A549 treated with CpdA at 1 μM for 4 hours (cell line): ENCODE measurements around the gene DNAJB7. TPM values are rescaled to one million over a fixed set of nuclear protein-coding genes. Genes with fewer than 3 reads are reported as not detected.

ENCODE experiments used
- total RNA-seq: library from RNA; stranded (reverse); fragments of 200-300 nt; extraction: Qiagen RNA extraction; gene quantifications from 5 replicates; pipeline ENCODE4 v1.2.3, GENCODE V29; 2022; ENCODE audit warnings: low read depth

DNAJB7 gene
- total RNA-seq = not detected in 5 replicates

DNA sequence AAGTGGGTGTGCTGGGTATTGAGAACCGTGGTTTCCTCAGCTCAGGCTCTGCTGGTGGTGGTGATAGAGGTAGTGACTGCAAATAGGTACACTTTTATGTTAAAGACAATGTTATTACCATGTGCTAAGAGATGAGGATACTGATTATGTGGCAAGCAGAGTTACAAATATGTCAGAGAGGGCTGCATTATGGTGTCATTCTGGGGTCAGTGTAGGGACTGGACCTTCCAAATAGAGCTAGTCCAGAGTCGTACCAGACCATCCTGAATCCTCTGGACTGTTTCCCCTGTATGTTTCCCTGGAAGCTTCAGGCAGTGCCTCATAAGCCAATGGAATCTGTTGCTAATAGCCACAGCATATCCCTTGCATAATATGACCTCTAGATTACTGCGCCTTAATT is at the start of gene DNAJB7:
Gene DNAJB7 (minus strand): TSS at position 101 of the 400 bp plus-strand sequence. CDS start 119 bp downstream, outside the sequence.

DNA sequence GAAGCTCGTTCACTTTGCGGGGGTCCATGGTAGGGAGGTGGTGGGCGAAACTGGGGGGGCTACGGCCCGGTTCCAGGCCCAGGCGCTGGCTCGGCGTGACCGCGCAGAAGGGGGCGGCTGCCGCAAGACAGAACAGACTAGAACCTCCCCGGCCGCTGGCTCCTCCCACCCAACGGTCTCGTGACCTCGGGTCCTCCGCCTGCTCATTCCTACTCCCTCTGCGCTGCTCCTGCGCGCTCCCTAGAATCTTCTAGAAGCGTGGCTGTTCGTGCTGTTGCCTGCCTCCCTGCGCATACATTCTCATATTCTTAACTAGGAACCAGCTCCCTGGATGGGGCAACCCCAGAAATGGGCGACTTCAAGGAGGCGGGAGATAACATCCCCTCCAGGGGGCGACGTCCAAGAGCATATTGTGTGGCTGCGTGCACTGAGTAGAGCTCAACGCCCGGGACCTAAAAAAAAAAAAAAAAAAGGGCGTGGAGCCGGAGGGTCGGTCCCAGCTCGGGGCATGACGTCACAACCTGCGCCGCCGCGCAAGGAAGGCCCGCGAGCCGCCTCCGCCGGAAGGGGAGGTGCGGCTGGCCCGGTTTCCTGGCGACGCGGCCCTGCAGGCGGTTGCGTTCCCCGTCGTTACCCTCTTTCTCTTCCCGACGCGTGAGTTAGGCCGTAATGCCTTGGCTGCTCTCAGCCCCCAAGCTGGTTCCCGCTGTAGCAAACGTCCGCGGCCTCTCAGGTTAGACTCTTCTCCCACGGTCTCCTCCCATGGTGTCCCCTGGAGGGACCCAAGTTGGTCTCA is 5.2 kb downstream of the DNAJB7 start, which contains the start of the genes ST13 and XPNPEP3:
Gene ST13 (minus strand): TSS at position 127 of the 796 bp plus-strand sequence. CDS start 99 bp downstream, at position 28.
Gene XPNPEP3 (plus strand): TSS at position 636 of the 796 bp plus-strand sequence. CDS start 34 bp downstream, at position 670.

DNA sequence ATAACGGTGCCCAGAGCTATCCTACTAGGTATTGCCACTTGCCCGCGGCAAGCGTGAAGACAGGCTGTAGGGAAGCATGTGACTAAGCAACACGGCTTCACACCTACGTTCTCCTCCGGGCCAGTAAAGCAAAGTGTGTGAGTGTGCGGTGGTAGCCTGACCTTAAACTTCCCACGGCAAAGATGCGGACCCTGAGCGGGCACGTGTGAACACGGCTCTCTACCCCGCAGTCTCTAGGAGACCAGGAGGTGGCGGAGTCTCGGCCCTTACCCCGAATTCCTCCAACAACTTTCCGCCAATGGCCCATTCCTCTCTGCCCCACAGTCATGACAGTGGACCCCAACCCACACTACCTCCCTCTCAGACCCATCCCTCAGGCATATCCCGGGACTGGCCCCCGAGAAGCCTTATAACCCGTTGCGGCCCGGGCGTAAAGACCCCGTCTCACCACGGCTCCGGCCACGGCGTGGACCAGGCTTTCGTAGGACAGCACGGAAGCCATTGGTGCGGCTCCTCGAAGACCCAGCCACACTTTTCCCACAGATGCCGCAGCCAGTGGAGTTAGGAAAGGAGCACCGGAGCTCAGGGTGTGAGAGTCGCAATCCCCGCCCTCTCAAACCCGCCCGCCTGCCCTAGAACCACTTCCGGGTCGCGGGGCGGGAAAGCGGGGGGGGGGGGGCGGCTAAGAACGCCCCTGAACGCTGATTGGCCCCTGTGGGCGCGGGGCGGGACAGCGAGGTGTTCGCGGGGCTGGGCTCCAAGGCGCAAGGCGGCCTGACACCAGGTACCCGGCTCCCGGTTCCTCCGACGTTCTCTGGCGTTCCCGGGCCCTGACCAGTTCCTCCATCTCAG is 42.9 kb downstream of the DNAJB7 start, which contains the start of gene SLC25A17:
Gene SLC25A17 (minus strand): TSS at position 600 of the 852 bp plus-strand sequence. CDS start 98 bp downstream, at position 502.

Other genes starting within 250 kb of the DNAJB7 start
- 36.3 to 44.4 TPM (median 39.0 TPM) in 5 replicates for gene MRTFA, start 225.4 kb downstream of the DNAJB7 start, total RNA-seq
- not detected in 5 replicates for gene MCHR1, start 182.6 kb downstream of the DNAJB7 start, total RNA-seq
- 22.2 to 25.0 TPM (median 23.0 TPM) in 5 replicates for gene SLC25A17, start 42.8 kb downstream of the DNAJB7 start, total RNA-seq
- gene ST13, start 5.5 kb downstream of the DNAJB7 start, total RNA-seq = 158 to 177 TPM (median 163 TPM) in 5 replicates
- gene XPNPEP3, start 5.0 kb downstream of the DNAJB7 start, total RNA-seq = 7.0 to 10.0 TPM (median 8.3 TPM) in 5 replicates
- gene RBX1, start 89.3 kb upstream of the DNAJB7 start, total RNA-seq = 50.5 to 55.1 TPM (median 54.3 TPM) in 5 replicates
- 18.2 to 29.9 TPM (median 19.9 TPM) in 5 replicates for gene EP300, start 230.5 kb upstream of the DNAJB7 start, total RNA-seq